Measurements from ENCODE around the gene LAMA3. TPM values are rescaled to one million over a fixed set of nuclear protein-coding genes. Genes with fewer than 3 reads are reported as not detected.

The LAMA3 gene
- total RNA-seq, 1 donor from 2014 or later: 8.4 TPM

DNA sequence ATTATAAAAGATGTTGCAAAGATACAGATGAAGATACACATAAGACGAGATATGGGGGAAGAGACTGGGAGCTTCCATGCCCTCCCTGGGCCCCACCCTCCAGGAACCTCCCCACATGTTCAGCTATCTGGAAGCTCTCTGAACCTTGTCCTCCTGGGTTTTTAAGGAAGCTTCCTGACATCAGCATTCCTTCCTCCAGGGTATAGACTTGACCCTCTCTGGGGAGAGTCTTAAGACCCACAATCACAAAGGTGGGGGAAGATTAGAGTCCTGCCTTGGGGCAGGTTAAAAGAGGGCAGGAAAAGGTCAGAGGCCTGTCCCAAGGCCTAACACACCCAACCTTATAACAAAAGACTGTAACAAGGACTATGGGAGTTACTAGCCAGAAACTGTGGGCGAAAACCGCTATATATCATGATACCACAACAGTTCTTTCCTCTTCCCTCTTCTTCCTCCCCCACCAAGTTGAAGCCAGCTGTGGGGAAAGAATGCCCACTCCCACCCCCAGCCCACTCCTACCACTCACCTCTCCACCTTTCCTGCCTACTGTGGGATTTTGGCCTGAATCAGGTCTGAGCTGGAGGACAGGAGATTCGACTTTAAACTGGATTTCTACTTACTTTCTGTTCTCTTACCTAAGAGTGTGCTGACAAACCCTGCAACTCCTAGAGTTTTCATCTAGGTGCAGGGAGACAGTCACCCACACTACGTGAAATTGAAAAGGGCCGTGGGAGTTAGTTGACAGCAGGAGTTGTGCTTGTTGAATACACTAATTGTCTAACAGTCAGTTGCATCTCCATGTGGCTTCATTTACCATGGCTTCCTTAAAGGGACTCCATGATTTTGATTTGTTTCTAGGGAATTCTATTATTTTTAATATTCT, 105.0 kb downstream of the LAMA3 start:
- Histone ChIP-seq H3K4me3 (ENCODE audit: low read length in 3 of 3) (no peak overlapping the region), H3K27me3 (ENCODE audit: control insufficient read depth in 3 of 3, insufficient read depth in 3 of 3, low read length in 3 of 3) (peaks cover 0 to 2% (median 0%) of the 10 kb centered on the region in 3 donors), H3K27ac (ENCODE audit: low read depth, low read length) (no peak overlapping the region)

GRCh38 chr18:23798249-23798648, 109.0 kb downstream of the LAMA3 start:
- Histone ChIP-seq H3K27me3 (ENCODE audit: control insufficient read depth in 3 of 3, insufficient read depth in 3 of 3, low read length in 3 of 3) (peaks cover 0 to 2% (median 0%) of the 10 kb centered on the region in 3 donors), H3K36me3 (ENCODE audit: control insufficient read depth in 3 of 3, insufficient read depth in 3 of 3, low read length in 3 of 3) (no peaks in the 10 kb centered on the region), H3K9me3 (ENCODE audit: control insufficient read depth in 3 of 3, low read length in 3 of 3) (no peaks in the 10 kb centered on the region), H3K4me1 (ENCODE audit: control insufficient read depth in 3 of 3, insufficient read depth in 3 of 3, low read length in 3 of 3) (peaks cover 0 to 8% (median 0%) of the 10 kb centered on the region in 3 donors), H3K4me3 (ENCODE audit: low read length in 3 of 3) (no peak overlapping the region), H3K27ac (ENCODE audit: low read depth, low read length) (no peak overlapping the region), H3K9ac (ENCODE audit: low read depth in 1 of 3, low read length in 3 of 3) (no peak overlapping the region)

More for the DNA sequence above, 105.0 kb downstream of the LAMA3 start:
- H3K9me3 ChIP-seq (ENCODE audit: control insufficient read depth in 3 of 3, low read length in 3 of 3): no peaks in the 10 kb centered on the region
- peaks cover 0 to 8% (median 0%) of the 10 kb centered on the region in 3 donors for H3K4me1 ChIP-seq (ENCODE audit: control insufficient read depth in 3 of 3, insufficient read depth in 3 of 3, low read length in 3 of 3)
- no peak overlapping the region for H3K9ac ChIP-seq (ENCODE audit: low read depth in 1 of 3, low read length in 3 of 3)
- no peaks in the 10 kb centered on the region for H3K36me3 ChIP-seq (ENCODE audit: control insufficient read depth in 3 of 3, insufficient read depth in 3 of 3, low read length in 3 of 3)

DNA sequence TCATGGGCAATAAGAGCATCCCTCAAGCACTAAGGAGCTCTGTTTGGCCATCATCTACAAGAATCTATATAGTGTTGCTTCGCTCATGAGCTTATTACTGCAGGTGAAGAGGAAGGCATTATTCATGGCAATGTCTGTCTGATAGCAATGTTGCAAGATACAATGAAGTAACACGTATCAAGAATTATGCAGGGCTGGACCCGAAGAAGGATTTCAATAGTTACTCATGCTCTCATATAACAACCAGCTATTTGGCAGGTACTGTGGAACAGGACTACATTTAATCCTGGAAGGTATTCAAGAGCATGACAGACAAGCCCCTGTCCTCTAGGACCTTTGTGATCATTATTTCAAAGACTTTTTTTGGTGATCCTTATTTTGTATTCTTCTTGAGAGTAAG, 109.6 kb downstream of the LAMA3 start:
- Histone ChIP-seq H3K4me1 (ENCODE audit: control insufficient read depth in 3 of 3, insufficient read depth in 3 of 3, low read length in 3 of 3) (peaks cover 0 to 8% (median 0%) of the 10 kb centered on the region in 3 donors), H3K4me3 (ENCODE audit: low read length in 3 of 3) (no peak overlapping the region), H3K27me3 (ENCODE audit: control insufficient read depth in 3 of 3, insufficient read depth in 3 of 3, low read length in 3 of 3) (peaks cover 0 to 2% (median 0%) of the 10 kb centered on the region in 3 donors), H3K36me3 (ENCODE audit: control insufficient read depth in 3 of 3, insufficient read depth in 3 of 3, low read length in 3 of 3) (no peaks in the 10 kb centered on the region), H3K9me3 (ENCODE audit: control insufficient read depth in 3 of 3, low read length in 3 of 3) (no peaks in the 10 kb centered on the region), H3K9ac (ENCODE audit: low read depth in 1 of 3, low read length in 3 of 3) (no peak overlapping the region), H3K27ac (ENCODE audit: low read depth, low read length) (no peak overlapping the region)

DNA sequence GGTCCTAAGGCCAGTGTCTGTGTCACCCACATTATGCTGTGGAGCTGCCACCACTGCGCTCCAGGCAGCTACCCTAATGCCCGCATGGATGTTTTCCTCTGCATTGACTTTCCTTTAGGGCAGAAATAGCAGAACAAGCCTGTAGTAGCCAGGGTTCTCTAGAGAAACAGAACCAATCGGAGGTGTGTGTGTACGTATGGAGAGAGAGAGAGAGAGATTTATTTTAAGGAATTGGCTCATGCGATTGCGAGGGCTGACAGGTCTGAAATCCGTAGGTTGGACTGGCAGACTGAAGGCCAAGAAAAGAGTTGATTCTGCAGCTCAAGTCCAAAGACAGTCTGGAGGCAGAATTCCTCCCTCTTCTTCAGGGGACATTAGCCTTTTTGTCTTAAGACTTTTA, 110.3 kb downstream of the LAMA3 start:
- Histone ChIP-seq H3K27ac (ENCODE audit: low read depth, low read length) (no peak overlapping the region), H3K9ac (ENCODE audit: low read depth in 1 of 3, low read length in 3 of 3) (no peak overlapping the region), H3K36me3 (ENCODE audit: control insufficient read depth in 3 of 3, insufficient read depth in 3 of 3, low read length in 3 of 3) (no peaks in the 10 kb centered on the region), H3K27me3 (ENCODE audit: control insufficient read depth in 3 of 3, insufficient read depth in 3 of 3, low read length in 3 of 3) (peaks cover 0 to 2% (median 0%) of the 10 kb centered on the region in 3 donors), H3K4me1 (ENCODE audit: control insufficient read depth in 3 of 3, insufficient read depth in 3 of 3, low read length in 3 of 3) (peaks cover 0 to 8% (median 0%) of the 10 kb centered on the region in 3 donors), H3K9me3 (ENCODE audit: control insufficient read depth in 3 of 3, low read length in 3 of 3) (no peaks in the 10 kb centered on the region), H3K4me3 (ENCODE audit: low read length in 3 of 3) (no peak overlapping the region)

DNA sequence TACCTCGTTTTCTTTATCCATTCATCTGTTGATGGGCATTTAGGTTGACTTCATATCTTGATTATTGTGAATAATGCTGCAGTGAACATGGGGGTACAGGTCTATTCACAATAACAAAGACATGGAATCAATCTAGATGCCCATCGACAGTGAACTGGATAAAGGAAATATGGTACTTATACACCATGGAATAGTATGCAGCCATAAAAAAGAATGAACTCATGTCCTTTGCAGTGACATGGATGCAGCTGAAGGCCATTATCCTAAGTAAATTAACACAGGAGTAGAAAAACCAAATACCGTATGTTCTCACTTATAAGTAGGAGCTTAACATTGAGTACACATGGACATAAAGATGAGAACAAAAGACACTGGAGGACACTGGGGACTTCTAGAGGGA, 111.6 kb downstream of the LAMA3 start:
- H3K4me1 ChIP-seq (ENCODE audit: control insufficient read depth in 3 of 3, insufficient read depth in 3 of 3, low read length in 3 of 3): peaks cover 0 to 8% (median 0%) of the 10 kb centered on the region in 3 donors
- H3K9ac ChIP-seq (ENCODE audit: low read depth in 1 of 3, low read length in 3 of 3): no peak overlapping the region
- no peak overlapping the region for H3K27ac ChIP-seq (ENCODE audit: low read depth, low read length)

DNA sequence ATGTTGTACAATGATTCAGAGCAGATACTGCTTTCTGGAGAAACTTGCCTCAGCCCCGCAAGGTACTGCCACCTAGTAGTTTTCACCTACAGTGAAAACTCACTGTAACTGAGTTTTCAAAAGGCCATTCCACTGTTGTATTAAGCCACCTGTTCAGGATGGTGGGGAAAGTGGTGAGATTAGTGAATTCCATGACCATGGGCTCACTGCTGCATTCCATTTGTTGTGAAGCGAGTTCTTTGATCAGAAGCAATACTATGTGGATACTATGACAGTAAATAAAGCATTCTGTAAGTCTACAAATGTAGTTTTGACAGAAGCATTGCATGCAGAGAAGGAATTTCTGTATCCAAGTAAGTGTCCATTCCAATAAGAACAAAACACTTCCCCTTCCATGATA, 113.6 kb downstream of the LAMA3 start:
- no peaks in the 10 kb centered on the region for H3K36me3 ChIP-seq (ENCODE audit: control insufficient read depth in 3 of 3, insufficient read depth in 3 of 3, low read length in 3 of 3)
- peaks cover 0 to 2% (median 0%) of the 10 kb centered on the region in 3 donors for H3K27me3 ChIP-seq (ENCODE audit: control insufficient read depth in 3 of 3, insufficient read depth in 3 of 3, low read length in 3 of 3)
- H3K9me3 ChIP-seq (ENCODE audit: control insufficient read depth in 3 of 3, low read length in 3 of 3): no peaks in the 10 kb centered on the region
- no peak overlapping the region for H3K9ac ChIP-seq (ENCODE audit: low read depth in 1 of 3, low read length in 3 of 3)
- no peak overlapping the region for H3K4me3 ChIP-seq (ENCODE audit: low read length in 3 of 3)
- peaks cover 0 to 8% (median 0%) of the 10 kb centered on the region in 3 donors for H3K4me1 ChIP-seq (ENCODE audit: control insufficient read depth in 3 of 3, insufficient read depth in 3 of 3, low read length in 3 of 3)
- H3K27ac ChIP-seq (ENCODE audit: low read depth, low read length): no peak overlapping the region

More for the DNA sequence above, 111.6 kb downstream of the LAMA3 start:
- H3K9me3 ChIP-seq (ENCODE audit: control insufficient read depth in 3 of 3, low read length in 3 of 3): no peaks in the 10 kb centered on the region
- H3K36me3 ChIP-seq (ENCODE audit: control insufficient read depth in 3 of 3, insufficient read depth in 3 of 3, low read length in 3 of 3): no peaks in the 10 kb centered on the region
- no peak overlapping the region for H3K4me3 ChIP-seq (ENCODE audit: low read length in 3 of 3)
- peaks cover 0 to 2% (median 0%) of the 10 kb centered on the region in 3 donors for H3K27me3 ChIP-seq (ENCODE audit: control insufficient read depth in 3 of 3, insufficient read depth in 3 of 3, low read length in 3 of 3)

DNA sequence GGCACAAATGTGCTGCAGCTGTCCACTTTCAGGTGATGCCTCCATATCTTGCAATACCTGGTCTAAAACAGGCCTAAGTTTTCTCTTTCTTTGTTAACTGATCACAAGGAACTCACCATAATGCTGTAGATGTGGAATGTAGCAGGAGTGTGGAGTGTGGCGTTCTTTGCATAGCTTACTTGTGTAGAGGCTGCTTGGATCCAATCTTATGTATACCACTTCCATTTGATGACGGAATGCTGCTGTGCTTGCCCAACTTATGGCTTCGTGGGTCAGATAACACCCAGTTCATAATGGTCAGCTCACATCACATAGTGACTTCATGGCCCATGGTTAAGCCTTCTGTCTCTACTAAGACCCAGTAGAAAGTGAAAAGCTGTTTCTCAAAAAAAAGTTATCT, 114.5 kb downstream of the LAMA3 start:
- Histone ChIP-seq H3K9me3 (ENCODE audit: control insufficient read depth in 3 of 3, low read length in 3 of 3) (no peaks in the 10 kb centered on the region), H3K4me1 (ENCODE audit: control insufficient read depth in 3 of 3, insufficient read depth in 3 of 3, low read length in 3 of 3) (no peaks in the 10 kb centered on the region), H3K36me3 (ENCODE audit: control insufficient read depth in 3 of 3, insufficient read depth in 3 of 3, low read length in 3 of 3) (no peaks in the 10 kb centered on the region), H3K27ac (ENCODE audit: low read depth, low read length) (no peak overlapping the region), H3K9ac (ENCODE audit: low read depth in 1 of 3, low read length in 3 of 3) (no peak overlapping the region), H3K4me3 (ENCODE audit: low read length in 3 of 3) (no peak overlapping the region), H3K27me3 (ENCODE audit: control insufficient read depth in 3 of 3, insufficient read depth in 3 of 3, low read length in 3 of 3) (no peaks in the 10 kb centered on the region)

DNA sequence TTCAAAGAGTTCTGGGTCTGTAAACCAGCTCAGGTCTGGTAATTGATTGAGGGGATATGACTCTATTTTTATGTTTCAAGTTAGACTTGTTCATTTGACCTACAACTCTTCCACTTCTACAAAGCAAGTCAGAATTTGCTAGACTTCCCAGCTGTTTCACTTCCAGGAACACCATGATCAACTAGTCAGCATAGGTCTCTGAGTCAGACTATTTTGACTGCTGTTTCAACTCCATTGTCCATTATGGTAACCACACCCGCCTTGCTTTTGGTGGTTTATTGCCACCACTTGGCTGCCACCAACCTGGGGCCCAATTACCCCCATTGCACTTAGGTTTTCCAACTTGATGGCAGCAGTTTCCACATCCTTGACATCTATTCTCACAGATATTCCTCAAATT, 116.6 kb downstream of the LAMA3 start:
- H3K9ac ChIP-seq (ENCODE audit: low read depth in 1 of 3, low read length in 3 of 3): no peak overlapping the region
- no peak overlapping the region for H3K4me3 ChIP-seq (ENCODE audit: low read length in 3 of 3)
- no peaks in the 10 kb centered on the region for H3K4me1 ChIP-seq (ENCODE audit: control insufficient read depth in 3 of 3, insufficient read depth in 3 of 3, low read length in 3 of 3)
- no peaks in the 10 kb centered on the region for H3K27me3 ChIP-seq (ENCODE audit: control insufficient read depth in 3 of 3, insufficient read depth in 3 of 3, low read length in 3 of 3)
- no peak overlapping the region for H3K27ac ChIP-seq (ENCODE audit: low read depth, low read length)
- H3K9me3 ChIP-seq (ENCODE audit: control insufficient read depth in 3 of 3, low read length in 3 of 3): no peaks in the 10 kb centered on the region
- no peaks in the 10 kb centered on the region for H3K36me3 ChIP-seq (ENCODE audit: control insufficient read depth in 3 of 3, insufficient read depth in 3 of 3, low read length in 3 of 3)

DNA sequence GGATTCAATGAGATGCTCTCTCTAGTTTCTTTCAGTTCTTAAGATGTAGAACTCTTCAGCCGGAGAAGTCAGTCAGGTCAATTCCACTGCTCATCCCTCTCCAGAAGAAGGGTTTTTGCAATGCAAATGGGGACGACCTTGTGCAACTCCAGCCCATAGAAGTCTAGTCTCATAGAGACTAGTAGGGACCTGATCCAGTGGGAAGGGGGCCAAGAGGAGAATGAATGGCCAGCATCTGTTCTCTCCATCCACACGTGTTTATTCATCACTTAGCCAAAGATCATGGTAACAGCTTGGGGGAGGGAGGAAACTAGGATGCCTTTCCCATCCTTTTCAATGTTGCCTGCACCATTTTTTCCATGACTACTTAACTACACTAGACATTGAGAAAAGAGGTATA, 120.2 kb downstream of the LAMA3 start:
- no peaks in the 10 kb centered on the region for H3K9me3 ChIP-seq (ENCODE audit: control insufficient read depth in 3 of 3, low read length in 3 of 3)
- H3K4me3 ChIP-seq (ENCODE audit: low read length in 3 of 3): no peak overlapping the region
- H3K27me3 ChIP-seq (ENCODE audit: control insufficient read depth in 3 of 3, insufficient read depth in 3 of 3, low read length in 3 of 3): no peaks in the 10 kb centered on the region
- H3K27ac ChIP-seq (ENCODE audit: low read depth, low read length): no peak overlapping the region
- no peak overlapping the region for H3K9ac ChIP-seq (ENCODE audit: low read depth in 1 of 3, low read length in 3 of 3)
- H3K4me1 ChIP-seq (ENCODE audit: control insufficient read depth in 3 of 3, insufficient read depth in 3 of 3, low read length in 3 of 3): no peaks in the 10 kb centered on the region
- H3K36me3 ChIP-seq (ENCODE audit: control insufficient read depth in 3 of 3, insufficient read depth in 3 of 3, low read length in 3 of 3): no peaks in the 10 kb centered on the region

GRCh38 chr18:23810396-23810795, 121.1 kb downstream of the LAMA3 start:
- Histone ChIP-seq H3K36me3 (ENCODE audit: control insufficient read depth in 3 of 3, insufficient read depth in 3 of 3, low read length in 3 of 3) (no peaks in the 10 kb centered on the region), H3K9me3 (ENCODE audit: control insufficient read depth in 3 of 3, low read length in 3 of 3) (no peaks in the 10 kb centered on the region), H3K27ac (ENCODE audit: low read depth, low read length) (no peak overlapping the region), H3K4me3 (ENCODE audit: low read length in 3 of 3) (no peak overlapping the region), H3K27me3 (ENCODE audit: control insufficient read depth in 3 of 3, insufficient read depth in 3 of 3, low read length in 3 of 3) (no peaks in the 10 kb centered on the region), H3K4me1 (ENCODE audit: control insufficient read depth in 3 of 3, insufficient read depth in 3 of 3, low read length in 3 of 3) (peaks cover 0 to 3% (median 2%) of the 10 kb centered on the region in 3 donors), H3K9ac (ENCODE audit: low read depth in 1 of 3, low read length in 3 of 3) (no peak overlapping the region)

All from skeletal muscle tissue (tissue), 4 donors.